NOMO-1 treated with DMSO at 0.1 percent for 48 hours (cell line): ENCODE results near the gene CASP8.

Experiments used
- DNase-seq: peaks from one replicate; lab custom pipeline; 2025; ENCODE audit not compliant: unreplicated experiment; lab: John Stamatoyannopoulos, UW

The CASP8 gene

DNA sequence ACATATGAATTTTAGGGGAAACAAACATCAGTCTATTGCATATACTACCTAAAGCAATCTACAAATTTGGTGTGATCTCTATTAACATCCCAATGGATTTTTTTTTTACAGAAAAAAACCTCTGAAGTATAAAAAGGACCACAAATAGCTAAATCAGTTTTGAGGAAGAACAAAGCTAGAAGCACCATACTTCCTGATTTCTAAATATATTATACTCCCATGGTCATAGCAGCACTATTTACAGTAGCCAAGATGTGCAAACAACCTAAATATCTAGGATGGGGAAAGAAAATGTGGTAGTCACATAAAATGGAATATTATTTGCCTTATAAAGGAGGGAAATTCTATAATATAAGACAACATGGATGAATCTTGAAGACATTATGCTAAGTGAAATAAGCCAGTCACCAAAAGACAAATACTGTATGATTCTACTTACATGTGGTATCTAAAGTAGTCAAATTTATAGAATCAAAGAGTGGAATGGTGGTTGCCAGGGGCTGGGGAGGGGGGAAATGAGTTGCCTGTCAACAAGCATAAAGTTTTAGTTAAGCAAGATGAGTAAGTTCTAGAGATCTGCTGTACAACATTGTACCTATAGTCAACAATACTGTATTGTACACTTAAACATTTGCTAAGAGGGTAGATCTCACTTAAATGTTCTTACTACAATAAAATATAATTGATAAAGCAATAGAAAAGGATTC is 17.6 kb upstream of the CASP8 start:
- peak; percentile 62 for DNase-seq

DNA sequence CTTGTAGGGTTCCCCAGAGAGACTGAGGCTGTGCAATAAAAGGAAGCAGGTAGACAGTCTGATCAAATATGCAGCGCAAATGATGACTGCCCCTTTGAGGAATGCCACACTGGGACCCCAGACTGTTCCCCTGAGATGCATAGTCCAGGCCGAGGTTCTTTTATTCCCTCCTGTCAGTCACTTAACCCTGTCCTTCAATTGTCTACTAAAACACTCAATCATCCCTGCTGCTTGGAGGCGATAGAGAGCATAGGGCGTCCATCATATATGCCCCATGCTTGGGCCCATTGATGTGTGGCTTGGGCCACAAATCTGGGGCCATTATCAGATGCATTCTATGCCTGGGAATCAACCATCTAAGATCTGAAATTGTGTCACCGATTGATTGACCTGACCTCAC is 15.5 kb upstream of the CASP8 start:
- no peak for DNase-seq

DNA sequence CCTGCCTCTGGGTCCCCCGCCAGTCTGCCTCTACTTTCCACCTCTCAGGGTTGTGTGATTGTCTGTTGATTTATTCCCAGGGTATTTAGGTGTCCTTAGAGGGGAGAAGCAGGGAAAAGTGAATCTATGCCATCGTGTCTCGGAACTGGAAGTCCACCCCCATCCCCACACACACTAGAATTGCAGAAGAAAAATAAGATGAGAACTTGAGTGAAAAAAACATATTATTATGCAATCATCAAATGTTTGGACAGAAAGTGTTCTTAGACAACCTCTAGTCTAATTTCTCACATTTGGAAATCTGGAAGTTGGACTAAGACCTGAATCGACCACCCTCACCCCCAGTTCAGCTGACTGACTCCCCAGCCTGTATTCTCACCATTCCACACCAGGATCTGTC is 14.1 kb upstream of the CASP8 start:
- no peak for DNase-seq

DNA sequence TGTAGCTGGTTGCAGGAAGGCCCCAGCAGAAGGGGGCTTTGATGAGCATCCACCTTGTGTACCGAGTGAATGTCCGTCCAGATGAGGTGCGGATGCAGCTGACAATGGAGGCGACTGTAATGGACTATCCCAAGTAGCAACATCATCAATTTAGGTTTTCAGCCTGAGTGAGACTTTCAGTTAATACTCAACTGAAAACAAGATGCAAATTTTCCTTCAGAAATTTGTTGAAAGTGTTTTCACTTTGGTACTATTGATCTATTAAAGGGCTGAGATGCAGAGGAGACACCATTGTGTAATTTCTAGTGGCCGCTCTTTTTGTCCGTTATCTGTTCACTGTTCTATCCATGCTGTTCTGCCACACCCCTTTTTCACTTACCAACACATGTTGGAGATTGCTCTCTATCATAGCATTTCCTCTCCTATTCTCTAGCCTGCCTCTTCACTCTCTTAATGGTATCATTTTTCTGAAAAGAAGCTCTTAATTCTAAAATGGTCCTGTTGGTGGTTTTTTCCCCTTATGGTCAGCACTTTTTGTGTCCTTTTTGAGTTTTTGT is 12.0 kb upstream of the CASP8 start:
- DNase-seq = no peak

GRCh38 chr2:201249889-201250288 is 10.4 kb upstream of the CASP8 start:
- DNase-seq = no peak

DNA sequence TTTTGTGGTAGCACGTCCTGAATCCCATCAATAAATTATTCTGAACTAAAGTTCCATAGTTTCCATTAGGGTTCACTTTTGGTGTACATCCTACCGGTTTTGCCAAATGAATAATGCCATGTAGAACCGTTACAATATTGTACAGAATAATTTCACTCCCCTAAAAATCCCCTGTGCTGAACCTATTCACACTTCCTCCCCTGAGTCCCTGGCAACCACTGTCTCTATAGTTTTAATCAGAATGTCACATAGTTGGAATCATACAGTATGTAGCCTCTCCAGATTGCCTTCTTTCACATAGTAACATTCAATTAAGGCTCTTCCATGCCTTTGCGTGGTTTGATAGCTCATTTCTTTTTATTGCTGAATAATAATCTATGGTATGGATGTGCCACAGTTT is 9.6 kb upstream of the CASP8 start:
- no peak for DNase-seq

DNA sequence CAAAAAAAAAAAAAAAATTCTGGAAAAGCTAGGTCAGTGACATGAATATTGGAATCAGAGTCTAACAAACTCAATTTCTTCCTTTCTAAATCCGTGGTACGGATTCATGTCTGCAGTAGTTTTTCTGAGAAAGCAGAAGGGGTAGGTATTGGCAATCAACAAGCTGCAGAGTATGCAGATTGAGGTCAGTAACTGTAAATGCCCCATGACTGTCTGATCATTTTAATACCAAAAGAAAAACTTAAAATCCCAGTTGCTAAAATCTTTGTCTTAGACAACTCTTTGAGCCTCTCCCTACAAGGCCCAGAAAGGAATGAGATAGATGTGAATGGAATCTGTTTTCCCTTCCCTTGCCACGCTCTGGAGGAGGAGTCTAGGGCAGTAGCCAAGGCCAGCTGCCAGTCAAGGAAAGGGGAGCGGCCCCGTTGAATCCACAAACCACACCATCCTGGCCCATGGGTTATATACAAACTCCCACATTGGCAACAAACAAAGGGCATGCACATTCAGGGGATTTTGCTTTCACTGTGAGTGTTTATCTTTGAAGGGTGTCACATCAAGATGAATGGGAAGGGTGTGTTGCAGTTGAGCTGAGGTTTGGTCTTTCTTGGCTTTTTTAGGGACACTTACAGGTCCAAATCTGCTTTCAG is 6.1 kb upstream of the CASP8 start:
- DNase-seq = no peak

DNA sequence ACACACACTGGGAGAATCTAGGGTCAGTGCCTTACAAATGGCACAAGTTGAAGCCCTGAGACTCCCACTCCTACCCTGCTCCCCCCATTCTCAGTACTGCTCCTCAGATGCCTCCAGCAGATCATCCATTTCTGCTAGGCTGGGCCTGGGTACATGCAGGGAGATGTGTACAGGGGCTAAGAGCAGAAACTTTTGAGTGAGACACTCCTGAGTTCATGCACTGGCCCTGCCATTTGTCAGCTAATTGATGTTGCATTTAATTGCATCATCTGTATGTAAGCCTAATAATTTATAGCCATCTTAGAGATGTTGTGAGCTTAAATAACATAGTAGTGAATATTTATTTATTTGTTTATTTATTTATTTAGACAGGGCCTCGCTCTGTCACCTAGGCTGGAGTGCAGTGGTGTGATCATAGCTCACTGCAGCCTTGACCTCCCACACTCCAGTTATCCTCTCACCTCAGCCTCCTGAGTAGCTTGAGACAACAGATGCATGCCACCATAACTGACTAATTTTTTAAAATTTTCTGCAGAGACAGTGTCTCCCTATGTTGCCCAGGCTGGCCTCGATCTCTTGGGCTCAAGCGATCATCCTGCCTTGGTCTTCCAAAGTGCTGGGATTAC is 4.8 kb upstream of the CASP8 start:
- no peak for DNase-seq

GRCh38 chr2:201256082-201256481 is 4.3 kb upstream of the CASP8 start:
- no peak for DNase-seq

- DNase-seq = peak; percentile 93
Observed at GRCh38 chr2:201257381-201257955, 2.9 kb upstream of the CASP8 start.

GRCh38 chr2:201257956-201258665 is 2.2 kb upstream of the CASP8 start:
- peak; percentile 93 for DNase-seq

DNA sequence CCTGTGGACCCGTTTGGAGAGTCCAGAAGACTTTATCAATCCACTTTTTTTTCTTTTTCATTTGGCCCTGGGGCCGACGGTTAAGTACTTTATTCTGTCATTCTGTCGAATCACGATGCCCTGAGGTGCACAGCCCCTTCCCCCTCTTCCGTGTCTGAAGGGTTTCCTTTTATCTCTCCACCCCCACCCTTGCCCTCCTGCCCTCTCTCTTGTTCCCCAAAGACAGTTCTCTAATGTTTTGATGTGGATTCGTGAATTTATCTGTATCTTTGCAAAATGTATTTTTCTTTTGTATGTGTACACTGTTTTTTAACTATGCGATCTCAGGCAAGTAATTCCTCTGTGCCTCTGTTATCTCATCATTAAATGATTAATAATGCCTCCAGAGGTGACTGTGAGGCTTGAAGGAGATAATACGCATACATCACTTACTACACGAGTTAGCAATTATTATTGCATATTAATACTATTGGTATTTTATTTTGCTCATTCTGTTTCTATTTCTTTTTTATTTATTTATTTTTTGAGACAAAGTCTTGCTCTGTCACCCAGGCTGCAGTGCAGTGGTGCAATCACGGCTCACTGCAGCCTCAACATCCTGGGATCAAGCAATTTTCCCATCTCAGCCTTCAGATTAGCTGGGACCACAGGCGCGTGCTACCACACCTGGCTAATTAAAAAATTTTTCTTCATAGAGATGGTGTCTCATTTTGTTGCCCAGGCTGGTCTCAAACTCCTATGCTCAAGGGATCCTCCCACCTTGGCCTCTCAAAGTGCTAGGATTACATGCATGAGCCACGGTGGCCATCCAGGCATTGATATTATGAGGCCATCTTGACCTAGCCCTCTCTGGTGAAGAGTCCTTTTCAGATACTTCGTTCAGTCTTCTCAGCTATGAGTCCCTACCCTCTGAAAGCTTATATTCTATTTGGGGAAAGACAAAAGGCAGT is 1.4 kb upstream of the CASP8 start:
- no peak for DNase-seq

GRCh38 chr2:201261471-201261870 is 1.1 kb downstream of the CASP8 start:
- peak; percentile 29 for DNase-seq

GRCh38 chr2:201261906-201262305 is 1.6 kb downstream of the CASP8 start:
- peak; percentile 38 for DNase-seq

- no peak for DNase-seq
Observed at GRCh38 chr2:201262718-201263117, 2.4 kb downstream of the CASP8 start.

DNA sequence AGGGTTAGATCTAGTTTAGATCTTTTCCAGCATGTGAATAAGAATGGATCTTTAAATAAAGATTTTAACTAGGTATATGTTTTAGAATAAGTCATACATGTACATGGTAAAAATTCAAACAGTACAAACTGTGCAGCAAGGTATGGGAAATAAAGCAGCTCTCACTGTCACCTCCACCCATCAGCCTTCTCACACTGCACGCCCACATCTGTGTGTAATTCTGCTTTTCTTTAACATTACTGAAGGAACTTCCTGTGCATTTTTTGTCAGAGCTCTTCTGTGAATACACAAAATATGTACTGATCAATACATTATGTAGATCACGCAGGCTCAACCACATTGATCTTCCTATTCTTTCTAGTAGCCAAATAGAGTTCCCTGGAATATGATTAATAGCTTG is 3.4 kb downstream of the CASP8 start:
- no peak for DNase-seq

- no peak for DNase-seq
Observed at GRCh38 chr2:201264472-201265173, 4.3 kb downstream of the CASP8 start.

DNA sequence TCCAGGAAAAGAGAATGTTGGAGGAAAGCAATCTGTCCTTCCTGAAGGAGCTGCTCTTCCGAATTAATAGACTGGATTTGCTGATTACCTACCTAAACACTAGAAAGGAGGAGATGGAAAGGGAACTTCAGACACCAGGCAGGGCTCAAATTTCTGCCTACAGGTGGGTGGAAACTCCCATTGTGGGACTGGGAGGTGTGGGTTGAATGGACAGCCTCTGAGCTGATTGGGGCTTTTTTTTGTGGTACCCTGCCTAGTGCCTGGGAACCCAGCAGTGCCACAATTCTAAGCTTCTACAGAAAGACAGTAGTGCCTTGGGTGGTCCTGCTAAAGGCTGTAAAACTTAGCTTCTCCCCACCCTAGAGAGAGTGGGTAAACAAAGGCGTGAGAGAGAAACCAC is 6.3 kb downstream of the CASP8 start:
- DNase-seq = no peak

- no peak for DNase-seq
Observed at GRCh38 chr2:201267278-201268030, 7.1 kb downstream of the CASP8 start.
